Stimulated activated CD4-positive, alpha-beta T cell treated with anti-CD3 and anti-CD28 coated beads, TNF-alpha, amount 100 ng/mL, for 4 hours (primary cell): ENCODE results near the gene BCOR.

Source experiments
- DNase-seq, 3 experiments: peaks; one replicate each; pipeline ENCODE4 v3.0.0-alpha.2; 2020; ENCODE audit warnings: low read depth in 3 of 3

Gene BCOR

GRCh38 chrX:40019541-40019940 is 78.2 kb downstream of the BCOR start:
- no peak for DNase-seq

DNA sequence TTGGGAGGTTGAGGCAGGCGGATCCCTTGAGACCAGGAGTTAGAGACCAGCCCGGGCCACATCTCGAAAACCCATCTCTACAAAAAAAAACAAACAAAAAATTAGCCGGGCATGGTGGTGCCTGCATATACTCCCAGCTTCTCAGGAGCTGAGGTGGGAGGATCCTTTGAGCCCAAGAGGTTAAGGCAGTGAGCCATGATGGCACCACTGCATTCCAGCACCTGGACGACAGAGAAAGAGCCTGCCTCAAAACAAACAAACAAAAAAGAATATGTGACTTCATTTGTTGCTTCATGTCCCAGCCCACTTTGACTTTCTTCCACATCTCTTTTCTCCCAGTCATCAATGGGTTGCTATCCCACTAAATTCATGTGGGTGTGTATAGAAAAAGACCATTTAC is 79.7 kb downstream of the BCOR start:
- DNase-seq, result no peak

- DNase-seq, result no peak
These were observed 81.0 kb downstream of the BCOR start for GRCh38 chrX:40016749-40017148.

GRCh38 chrX:40015693-40016092 is 82.1 kb downstream of the BCOR start:
- DNase-seq, result no peak

DNA sequence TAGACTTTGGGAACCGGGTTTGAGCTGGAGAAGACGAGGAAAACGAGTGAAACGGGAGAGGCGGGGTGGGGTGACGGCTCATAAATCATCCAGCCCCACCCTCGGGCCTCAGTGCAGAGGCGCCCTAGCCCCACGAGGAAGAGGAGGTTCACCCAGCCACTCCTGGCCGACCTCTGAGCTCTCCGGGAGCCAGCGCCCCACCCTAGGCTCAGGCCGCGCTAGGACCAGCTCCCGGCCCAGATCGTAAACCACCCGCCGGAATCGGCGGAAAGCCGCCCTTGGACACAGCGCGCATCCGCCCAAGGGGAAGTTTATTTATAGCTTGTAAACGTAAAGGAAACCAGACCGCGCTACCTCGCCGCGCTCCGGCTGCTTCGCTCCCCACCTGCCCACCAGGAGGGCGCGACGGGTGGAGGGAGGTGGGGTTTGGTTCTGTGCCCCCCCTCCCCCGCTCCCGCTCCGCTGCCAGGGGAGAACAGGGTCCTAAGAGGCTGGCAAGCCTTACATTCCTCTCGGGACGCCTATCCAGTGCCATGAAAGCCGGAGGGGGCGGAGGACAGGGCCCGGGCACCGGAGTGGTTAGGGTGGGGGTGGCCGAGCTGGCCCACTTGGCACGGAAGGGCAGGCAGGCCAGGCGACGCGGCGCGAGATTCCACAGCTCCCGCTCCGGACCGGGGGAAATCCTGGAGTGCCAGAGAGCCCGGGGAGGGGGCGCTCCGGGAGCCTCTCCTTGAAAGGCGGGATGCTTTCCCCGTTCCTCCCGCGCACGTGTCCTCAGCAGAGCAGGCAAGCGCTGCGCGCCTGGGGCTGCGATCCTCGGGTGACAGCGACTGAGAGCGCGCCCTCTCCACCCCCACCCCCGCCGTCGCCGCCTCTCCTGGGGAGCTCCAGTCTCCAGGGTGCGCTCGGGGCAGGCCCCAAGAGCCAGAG is 84.2 kb downstream of the BCOR start:
- peak in 1 of 3 experiments; percentile 14 for DNase-seq

GRCh38 chrX:40012868-40013265 is 84.9 kb downstream of the BCOR start:
- DNase-seq, result no peak

DNA sequence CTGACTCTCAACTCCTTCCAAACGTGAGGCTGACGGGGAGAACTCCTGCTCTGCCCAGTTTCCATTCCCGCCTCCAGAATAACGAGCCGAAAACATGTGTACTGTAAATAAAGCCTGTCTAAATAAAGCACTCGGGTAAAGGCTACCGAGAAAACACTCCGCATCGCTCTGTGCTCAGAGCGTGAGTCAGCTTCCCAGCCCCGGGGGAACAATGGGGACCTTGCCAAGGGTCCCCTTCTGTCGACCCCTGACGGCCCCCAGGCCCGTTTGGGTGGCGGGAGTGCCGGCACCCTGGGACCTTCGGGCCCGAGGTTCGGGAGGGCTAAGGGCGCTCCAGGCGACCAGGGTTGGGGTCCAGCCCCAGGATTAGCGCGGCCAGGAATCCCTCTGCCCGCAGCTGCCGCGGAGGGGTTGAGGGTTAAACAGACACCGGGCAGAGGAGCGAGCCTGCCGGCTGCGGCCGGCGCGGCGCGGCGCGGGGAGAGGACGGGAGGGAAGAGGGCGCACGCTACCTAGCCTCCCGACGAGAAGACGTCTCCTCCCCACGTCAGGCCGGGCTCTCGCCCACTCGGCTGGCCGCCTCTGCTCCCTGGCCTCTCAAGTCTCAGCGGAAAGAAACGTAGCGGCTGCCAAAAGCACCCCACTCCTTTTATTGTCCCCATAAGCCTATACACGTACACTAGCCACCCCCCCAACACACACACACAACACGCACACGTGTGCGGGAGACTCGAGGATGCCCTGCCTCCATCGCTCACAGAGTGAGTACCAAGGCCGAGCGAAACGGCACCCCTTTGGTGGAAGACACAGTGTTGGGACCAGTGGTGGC is 85.5 kb downstream of the BCOR start:
- DNase-seq, result no peak

GRCh38 chrX:40011322-40012038 is 86.3 kb downstream of the BCOR start:
- DNase-seq, result no peak

GRCh38 chrX:40010550-40011321 is 87.0 kb downstream of the BCOR start:
- DNase-seq, result no peak

GRCh38 chrX:40009890-40010289 is 87.9 kb downstream of the BCOR start:
- no peak for DNase-seq

DNA sequence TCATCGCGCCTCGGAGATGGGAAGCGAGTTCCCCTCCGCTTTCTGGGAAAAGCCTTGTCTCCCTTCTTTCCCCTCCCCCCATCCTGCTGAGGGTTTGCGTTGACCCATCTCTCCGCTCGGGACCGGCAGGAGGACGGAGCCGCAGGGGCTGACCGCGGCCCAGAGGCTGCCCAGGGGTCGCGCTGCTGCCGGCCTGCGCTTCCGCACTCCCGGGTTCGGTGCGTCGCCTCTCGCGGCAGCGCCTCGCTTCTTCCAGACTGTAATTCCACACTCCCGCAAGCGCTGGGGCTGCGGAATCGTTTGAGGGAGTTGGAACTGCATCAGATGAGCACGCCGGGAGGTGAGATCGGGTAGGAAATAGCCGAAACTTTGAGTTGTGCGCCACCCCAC is 88.3 kb downstream of the BCOR start:
- no peak for DNase-seq

DNA sequence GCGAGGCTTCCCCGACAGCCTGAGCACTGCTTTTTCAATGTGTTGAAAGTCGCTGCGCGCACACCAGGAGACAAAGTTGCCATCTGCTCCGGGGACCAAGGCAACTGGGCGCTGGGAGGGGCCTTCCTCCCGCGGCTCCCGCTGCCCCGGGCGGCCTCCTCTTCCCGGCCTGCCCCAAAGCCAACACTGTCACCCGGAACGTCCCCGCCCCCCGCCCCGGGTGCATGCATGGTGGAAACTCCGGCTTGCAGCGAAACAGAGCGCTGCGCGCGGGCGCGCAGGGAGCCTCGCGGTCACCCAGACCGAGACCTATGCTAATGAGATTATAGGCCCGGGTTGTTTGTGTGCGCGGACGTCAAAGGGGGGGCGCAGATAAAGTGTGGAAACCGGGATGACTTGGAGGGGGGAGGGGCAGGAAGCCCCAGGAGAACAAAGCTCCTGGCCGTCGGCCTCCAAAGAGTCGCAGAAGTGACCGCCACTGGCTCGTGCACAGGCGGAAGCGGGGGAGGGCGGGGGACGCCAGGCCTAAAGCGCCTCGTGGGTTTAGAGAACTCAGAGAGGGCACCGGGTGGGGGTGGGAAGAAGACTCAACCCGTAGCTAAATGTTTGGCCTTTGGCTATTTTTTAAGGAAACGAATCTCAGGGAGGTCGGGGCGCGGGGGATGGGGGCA is 88.8 kb downstream of the BCOR start:
- no peak for DNase-seq

- DNase-seq, result no peak
These were observed 89.7 kb downstream of the BCOR start for GRCh38 chrX:40007756-40008705.

GRCh38 chrX:40007131-40007755 is 90.5 kb downstream of the BCOR start:
- DNase-seq, result no peak

- DNase-seq, result no peak
These were observed 91.4 kb downstream of the BCOR start for GRCh38 chrX:40006106-40007017.

- no peak for DNase-seq
These were observed 92.3 kb downstream of the BCOR start for GRCh38 chrX:40005292-40006011.

GRCh38 chrX:40004921-40005291 is 92.9 kb downstream of the BCOR start:
- no peak for DNase-seq

GRCh38 chrX:40004246-40004535 is 93.6 kb downstream of the BCOR start:
- no peak for DNase-seq
